Measurements from ENCODE around the gene HIGD1B.
A peak's percentile ranks its signal among the peaks of the same experiment; 100 is the strongest.

Gene HIGD1B

DNA sequence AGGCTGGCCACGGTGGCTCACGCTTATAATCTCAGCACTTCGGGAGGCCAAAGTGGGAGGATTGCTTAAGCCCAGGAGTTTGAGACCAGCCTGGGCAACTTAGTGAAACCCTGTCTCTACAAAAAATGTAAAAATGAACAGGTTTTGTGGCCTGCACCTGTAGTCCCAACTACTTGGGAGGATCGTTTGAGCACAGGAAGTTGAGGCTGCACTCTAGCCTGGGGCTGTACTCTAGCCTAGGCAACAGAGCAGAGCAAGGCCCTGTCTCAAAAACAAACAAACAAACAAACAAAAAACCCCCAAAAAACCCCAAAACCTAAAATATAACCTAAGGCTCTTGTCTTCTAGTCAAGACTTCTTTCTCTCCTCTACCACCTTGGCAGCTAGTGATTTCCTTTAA, 7.4 kb upstream of the HIGD1B start:
- DNase-seq: no peak

DNA sequence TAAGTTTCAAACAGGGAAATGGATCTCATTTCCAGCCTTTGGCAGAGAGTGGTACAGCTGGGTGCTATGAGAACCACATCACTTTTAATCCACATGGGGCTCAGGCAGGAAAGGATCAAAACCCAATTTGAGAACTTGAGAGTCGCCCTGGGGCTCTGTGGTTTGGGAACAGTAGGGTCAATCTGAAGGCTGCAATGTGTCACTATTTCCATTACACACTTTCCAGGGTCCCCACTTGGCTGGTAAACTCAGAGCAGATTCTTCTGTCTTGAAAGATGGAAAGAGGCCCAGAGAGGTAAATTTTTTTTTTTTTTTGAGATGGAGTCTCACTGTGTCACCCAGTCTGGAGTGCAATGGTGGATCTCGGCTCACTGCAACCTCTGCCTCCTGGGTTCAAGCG, 6.7 kb upstream of the HIGD1B start:
- no peak for DNase-seq

DNA sequence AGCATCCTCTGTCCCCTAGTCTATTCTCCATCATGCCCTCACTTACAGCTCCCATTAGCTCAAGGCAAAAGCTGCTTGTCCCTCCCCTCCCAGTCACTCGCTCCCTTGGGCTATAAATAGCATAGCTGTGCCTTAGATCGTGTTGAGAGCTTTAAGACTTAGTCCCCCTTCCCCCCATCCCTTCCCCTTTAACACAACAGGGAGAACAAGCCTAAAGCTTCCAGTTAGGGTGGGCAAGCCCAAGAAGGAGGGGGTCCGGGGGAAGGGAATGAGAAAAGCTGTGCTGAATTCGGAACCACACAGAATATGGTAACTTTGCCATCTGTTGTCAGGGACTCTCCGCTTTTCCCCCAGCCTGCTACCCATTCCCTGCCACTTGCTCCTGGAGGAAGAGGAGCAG, 4.9 kb upstream of the HIGD1B start:
- no peak for DNase-seq

DNA sequence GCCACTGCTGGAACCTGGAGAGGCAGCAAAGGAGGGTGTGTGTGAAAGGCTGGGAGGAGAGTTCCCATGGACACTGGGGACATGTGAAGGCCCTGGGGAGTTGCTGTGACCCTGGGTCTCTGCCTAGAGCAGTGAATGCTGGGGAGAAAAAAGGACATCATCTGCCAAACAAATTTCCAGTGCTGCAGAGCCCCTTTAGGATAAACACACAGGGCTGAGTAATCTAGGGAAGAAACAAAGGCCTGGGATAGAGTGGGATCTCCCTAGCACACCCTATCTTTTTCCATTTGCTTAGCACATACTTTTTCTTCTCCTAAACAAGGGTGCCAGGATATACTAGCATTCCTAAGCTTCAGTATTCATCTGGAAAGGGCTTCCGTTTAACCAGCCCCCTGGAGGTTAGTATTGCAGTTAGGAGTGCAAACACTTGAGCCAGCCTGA, 3.3 kb upstream of the HIGD1B start:
- no peak for DNase-seq

DNA sequence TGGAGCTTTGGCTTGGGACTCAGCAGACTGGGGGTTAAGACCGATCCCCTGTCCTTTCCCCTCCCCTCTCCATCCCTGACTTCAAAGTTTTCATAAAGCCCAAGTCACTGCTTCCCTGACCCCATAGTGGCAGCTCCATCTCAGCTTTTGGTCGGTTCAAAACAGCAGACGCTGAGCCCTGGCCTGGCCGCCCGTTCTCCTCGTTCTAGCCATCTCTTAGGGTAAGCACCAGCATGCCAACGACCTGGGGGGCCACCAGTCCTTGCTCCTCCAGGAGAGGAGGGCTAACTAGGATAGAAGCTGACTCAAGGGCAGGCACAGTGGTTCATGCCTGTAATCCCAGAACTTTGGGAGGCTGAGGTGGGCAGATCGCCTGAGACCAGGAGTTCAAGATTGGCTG, 1.5 kb upstream of the HIGD1B start:
- no peak for DNase-seq

- no peak for DNase-seq
Measured at GRCh38 chr17:44848257-44848795, 643 bp downstream of the HIGD1B start.

DNA sequence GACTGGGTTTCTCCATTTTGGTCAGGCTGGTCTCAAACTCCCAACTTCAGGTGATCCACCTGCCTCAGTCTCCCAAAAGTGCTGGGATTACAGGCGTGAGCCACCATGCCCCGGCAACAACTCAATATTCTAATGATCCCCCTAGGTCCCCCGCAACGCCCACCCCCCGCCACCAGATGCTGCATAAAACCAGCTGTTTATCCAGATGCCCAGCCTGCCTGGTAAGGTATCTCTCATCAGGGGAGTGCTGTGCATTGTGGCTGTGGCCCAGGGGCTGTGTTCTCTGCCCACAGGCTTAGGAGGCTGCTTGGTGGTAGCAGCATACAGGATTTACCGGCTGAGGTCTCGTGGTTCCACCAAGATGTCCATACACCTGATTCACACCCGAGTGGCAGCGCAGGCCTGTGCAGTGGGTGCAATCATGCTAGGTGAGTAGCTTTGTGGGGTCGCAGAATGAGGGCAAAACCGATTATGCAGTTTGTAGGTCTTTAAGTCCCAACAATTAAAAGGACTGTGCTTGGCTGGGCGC, 1.3 kb downstream of the HIGD1B start:
- DNase-seq: no peak

- DNase-seq: no peak
Measured at GRCh38 chr17:44850025-44850424, 2.3 kb downstream of the HIGD1B start.

- no peak for DNase-seq
Measured at GRCh38 chr17:44850612-44851011, 2.9 kb downstream of the HIGD1B start.

DNA sequence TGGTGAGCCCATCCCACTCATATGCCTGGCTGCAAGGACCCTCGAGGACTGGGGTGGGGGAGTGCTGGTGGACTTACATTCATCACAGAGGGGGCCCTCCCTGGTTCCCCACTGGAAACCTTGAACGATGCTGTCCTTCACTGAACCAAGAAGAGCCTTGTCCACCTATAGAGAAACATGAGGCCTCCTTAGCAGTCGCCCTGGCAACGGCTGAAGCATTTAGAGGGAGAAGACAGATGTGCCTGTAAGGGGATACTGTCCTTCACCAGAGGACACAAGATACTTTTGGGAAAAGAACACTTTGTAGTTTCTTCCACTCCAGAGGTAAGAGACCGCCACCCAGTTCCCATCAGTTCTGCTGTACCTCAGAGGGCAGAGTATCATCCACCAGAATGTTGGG, 6.5 kb downstream of the HIGD1B start:
- no peak for DNase-seq

DNA sequence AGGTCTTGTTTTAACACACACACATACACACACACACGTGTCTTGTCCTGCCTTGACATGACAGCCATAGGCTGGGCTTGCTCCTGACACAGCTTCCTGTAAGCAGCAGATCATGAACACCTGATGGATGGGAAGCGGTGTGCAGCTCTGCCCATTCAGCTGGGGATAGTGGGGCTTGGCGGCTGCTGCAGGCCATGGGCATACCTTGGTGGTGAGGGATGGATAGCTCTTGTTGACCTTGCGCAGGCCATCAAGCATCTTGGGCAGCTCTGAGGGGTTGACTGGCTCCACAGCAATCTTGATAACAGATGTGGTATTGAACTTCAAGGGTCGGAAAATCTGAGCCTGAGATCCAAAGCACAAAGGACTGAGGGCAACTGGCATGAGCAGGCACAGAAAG, 12.0 kb downstream of the HIGD1B start:
- DNase-seq: no peak

DNA sequence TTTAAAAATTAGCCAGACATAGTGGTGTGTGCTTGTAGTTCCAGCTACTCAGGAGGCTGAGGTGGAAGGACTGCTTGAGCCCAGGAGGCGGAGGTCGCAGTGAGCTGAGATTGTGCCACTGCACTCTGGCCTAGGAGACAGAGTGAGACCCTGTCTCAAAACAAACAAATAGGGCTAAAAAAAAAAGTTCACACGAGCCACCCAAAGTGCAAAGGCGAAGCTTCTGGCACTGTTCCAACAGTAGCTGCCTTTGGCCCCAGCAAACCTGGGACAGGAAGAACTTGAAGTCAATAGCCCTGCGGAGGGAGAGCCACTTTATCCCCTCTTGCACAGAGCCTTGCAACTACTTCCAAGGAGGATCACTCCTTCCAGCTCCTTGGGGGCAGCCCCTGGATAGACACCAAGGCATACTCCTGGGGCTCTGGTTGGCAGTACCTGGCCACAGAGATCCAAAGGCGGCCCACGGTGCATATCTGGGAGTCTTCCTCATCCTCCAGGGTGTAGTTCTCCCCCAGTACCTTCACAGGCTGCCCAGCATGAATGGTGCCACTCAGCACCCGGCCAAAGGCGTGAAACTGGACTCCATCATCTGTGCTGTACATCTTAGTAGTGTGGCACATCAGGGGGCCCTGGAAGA, 14.7 kb downstream of the HIGD1B start:
- no peak for DNase-seq

DNA sequence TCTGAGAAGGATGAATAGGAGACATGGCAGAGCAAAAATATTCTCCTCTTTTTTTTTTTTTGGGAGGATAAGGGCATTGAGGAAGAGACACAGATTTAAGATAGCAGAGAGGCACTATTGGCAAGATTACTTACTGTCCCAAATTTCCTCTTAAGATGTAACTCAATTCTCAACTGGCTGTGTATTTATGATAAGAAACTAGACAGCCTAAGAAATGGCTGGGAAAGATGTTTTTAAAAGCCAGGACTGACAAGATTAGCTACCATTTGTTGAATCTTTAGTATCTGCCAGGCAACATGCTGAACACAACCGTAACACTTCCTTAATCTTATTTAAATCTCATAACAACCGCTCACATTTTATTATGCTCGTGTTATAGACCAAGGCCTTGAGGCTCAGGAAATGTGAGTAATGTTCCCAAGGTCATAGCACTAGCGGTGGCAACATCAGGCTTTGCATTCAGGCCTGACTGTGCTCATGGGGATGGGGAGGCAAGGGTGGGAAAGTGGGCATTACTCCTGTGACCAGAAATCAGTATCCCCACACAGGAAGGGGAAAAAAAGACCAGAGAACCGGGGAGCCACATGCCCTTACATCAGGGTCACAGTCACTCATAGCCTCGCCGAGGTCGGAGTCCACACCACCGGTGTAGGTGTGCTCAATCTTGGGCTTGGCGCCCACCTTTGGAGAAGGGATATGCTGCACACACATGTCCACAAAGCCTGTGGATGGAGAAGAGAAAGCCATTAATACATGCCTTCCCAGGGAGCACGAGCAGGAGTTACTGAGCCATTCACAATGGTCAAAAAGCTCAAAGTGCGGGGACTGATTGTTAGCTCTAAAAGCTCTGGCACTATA, 15.6 kb downstream of the HIGD1B start:
- no peak for DNase-seq

DNA sequence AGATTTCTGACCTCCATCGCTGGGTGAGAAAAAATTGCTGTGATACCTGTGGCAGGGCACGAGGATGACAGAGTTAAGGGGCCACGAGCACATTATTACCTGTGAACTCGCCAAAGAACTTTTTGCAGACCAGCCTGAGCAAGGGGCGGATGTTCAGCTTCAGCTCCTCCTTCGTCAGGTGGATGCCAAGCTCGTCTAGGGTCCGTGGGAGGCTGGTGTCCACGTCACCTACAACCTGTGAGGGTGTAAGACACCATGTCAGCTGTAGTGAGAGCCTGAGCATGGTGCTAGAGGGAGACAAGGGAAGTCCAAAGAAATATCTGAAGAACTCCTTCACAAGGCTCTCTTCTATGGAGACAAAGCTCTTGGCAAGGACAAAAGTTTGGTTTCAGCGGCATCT, 17.1 kb downstream of the HIGD1B start:
- DNase-seq: no peak

GRCh38 chr17:44865231-44865660, 17.6 kb downstream of the HIGD1B start:
- peak; percentile 67 for DNase-seq

- no peak for DNase-seq
Measured at GRCh38 chr17:44865931-44866330, 18.2 kb downstream of the HIGD1B start.

GRCh38 chr17:44867841-44868240, 20.2 kb downstream of the HIGD1B start:
- no peak for DNase-seq

DNA sequence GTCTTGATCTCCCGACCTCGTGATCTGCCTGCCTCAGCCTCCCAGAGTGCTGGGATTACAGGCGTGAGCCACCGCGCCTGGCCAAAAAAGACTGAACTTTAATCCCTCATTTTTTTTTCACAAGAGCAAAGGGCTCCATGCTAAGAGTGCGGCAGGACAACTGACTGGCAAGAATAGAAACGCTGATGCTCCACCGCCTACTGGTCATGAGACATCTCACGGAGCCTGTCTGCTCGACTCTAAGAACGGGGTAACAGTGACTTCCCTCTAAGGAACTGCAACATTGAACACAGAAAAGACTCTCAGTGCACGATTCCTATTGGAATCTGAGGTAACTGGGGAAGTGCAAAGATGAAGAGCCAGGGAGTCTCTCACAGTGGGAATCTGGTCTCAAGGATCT, 23.9 kb downstream of the HIGD1B start:
- DNase-seq: no peak

DNA sequence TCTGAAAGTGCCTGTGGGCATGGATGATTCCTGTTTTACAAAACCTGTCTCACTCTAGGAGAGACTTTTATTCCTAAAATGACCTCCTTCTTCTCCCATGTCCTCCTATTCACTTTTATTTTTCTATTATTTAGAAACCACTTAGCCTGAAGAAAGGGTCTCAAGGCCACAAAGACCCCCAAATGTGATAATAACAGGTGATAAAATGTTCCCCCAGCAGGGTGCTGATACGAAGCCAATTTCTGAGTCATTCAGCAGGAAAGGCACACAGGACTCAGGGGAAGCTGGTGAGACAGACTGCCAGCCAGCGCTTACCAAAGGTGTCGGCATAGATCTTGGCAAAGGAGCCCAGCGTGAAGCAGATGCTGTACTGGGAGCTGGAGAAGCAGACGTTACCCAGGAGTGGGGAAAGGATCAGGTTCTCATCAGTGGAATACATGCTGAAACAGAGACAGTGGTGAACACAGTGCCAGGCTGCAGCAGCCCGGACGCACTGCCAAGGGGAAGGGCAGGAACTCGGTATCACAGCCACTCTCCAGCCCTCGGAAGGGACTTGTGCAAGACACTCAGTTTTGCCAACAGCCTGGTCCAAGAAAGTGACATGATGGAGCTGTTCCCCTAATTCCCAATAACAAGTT, 24.6 kb downstream of the HIGD1B start:
- no peak for DNase-seq

DNA sequence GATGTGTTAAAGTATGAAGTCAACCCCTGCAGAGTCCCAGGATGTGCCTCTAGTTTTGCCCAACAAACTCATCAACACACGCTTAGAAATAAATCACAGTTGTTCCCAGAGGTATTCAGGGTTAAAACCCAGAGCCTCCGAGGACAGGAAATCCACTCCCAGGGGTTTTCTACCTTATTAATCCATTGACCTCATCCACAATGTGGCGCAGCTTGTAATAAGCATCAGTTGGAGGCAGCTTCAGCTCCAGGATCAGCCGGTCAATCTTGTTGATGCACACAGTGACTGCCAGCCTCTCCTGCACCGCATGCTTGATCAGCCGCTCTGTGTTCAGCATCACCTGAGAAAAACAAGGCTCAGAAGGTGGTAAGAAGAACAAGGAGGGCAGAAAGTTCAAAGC, 28.1 kb downstream of the HIGD1B start:
- DNase-seq: no peak

GRCh38 chr17:44877121-44877520, 29.4 kb downstream of the HIGD1B start:
- no peak for DNase-seq

DNA sequence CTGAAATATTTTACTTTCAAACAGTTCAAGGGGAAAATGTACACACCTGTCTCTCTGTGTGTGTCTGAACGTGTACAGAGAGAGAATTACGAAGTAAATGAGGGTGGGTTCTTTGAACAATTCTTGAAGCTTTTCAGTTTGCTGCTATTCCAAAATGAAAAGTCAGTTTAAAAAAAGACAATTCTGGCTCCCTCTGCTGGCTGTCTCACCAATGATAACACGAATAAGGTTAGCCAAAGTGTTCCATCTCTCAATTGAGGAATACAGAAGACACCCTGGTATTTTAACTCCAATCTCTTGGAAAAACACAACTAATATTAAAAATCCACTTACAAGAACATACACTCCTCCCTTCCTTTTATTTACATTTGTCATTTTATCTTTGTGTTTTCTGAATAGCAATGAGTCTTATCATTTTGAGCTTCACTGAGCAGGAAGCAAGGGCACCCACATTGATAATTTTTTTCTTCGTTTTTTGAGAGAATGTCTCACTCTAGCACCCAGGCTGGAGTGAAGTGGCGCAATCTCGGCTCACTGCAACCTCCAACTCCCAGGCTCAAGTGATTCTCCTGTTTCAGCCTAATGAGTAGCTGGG, 31.0 kb downstream of the HIGD1B start:
- peak; percentile 27 for DNase-seq

- no peak for DNase-seq
Measured at GRCh38 chr17:44879376-44879775, 31.7 kb downstream of the HIGD1B start.

All from CD4-positive, alpha-beta T cell treated with Interleukin-4 for 4 hours (primary cell).